GM12872 (cell line): ENCODE data around the gene CTNNBIP1.

Experiments used
- TF ChIP-seq, protein P1 (sequence below): IDR thresholded peaks from 3 replicates; pipeline ENCODE4 v1.5.1; 2011; ENCODE audit warnings: low read depth, mild to moderate bottlenecking, low read length, moderate library complexity; ENCODE audit not compliant: insufficient read depth

The CTNNBIP1 gene

GRCh38 chr1:9874412-9874811 is 35.7 kb downstream of the CTNNBIP1 start:
- TF ChIP-seq, protein P1, sequence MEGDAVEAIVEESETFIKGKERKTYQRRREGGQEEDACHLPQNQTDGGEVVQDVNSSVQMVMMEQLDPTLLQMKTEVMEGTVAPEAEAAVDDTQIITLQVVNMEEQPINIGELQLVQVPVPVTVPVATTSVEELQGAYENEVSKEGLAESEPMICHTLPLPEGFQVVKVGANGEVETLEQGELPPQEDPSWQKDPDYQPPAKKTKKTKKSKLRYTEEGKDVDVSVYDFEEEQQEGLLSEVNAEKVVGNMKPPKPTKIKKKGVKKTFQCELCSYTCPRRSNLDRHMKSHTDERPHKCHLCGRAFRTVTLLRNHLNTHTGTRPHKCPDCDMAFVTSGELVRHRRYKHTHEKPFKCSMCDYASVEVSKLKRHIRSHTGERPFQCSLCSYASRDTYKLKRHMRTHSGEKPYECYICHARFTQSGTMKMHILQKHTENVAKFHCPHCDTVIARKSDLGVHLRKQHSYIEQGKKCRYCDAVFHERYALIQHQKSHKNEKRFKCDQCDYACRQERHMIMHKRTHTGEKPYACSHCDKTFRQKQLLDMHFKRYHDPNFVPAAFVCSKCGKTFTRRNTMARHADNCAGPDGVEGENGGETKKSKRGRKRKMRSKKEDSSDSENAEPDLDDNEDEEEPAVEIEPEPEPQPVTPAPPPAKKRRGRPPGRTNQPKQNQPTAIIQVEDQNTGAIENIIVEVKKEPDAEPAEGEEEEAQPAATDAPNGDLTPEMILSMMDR = no peak

DNA sequence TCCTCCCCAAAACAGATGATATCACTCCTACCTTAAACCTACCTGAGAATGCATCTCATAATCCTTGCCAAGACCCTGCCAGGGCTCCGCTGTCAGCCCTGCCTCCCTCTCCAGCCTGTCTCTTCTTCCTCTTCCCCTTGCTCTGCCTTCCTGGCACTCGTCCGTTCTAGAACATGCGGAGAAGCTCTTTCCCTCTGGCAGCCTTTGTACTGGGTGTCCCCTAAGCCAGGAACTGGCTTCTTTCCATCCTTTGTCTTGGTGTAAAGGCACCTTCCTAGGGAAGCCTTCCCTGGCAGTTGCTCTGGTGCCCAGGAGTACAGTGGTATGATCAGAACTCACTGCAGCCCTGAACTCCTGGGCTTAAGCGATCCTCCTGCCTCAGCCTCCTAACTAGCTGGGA is 36.1 kb downstream of the CTNNBIP1 start:
- TF ChIP-seq, protein P1 = no peak

GRCh38 chr1:9873385-9873784 is 36.7 kb downstream of the CTNNBIP1 start:
- TF ChIP-seq, protein P1 = no peak

DNA sequence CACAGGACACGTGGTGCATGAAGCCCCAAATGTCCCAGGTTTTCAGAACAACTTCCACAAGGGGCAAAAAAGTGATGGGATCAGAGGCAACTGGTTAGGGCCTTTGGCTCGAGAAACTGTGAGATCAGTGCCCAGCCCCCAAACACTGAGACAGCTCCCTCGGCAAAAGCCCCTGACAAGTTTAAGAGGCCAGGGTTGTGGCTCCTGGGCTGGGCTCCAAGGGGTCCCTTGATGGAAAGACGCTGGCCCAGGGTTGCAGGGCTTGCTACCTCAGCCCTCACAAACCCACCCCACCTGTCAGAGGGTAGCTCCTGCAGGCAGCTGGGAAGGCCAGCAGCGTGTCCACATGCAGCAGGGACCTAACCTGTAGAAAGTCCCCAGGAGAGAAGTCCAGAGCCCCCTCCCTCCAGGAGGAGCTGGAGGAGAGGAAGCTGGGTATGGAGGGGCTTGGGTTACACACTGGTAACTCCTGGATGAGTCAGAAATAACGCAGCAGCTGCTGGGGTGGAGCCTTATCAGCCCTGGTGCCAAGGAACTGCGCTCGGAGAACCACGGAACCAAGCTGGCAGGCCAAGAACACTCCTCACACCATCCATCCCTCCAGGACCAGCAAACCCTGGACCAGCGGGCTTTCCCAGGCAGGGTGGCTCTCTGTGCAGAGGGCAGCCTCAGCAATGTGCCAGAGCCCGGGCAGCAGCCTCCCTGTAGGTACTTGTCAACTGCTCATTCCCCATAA is 37.5 kb downstream of the CTNNBIP1 start:
- TF ChIP-seq, protein P1 = no peak

- TF ChIP-seq, protein P1 = no peak
These were observed 38.2 kb downstream of the CTNNBIP1 start for GRCh38 chr1:9871707-9872425.

DNA sequence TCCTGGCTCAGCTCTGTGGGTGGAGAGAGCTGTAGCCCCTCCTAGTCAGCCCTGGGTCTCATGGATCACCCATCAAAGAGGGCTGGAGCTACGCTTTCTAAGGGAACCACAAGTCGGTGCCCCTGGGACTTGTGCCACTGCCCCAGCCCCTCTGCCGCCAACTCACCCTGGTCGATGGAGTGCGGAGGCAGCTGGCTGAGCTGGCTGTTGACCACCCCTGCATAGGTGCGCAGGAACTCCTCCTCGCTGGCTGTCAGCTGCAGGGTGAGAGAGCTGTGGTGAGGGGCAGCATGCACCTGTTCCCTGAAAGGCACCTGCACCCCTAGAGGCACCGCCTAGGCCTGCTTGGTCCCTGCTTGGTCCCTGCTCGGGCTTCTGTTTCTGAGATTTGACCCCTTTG is 39.0 kb downstream of the CTNNBIP1 start:
- TF ChIP-seq, protein P1 = no peak

- TF ChIP-seq, protein P1 = no peak
These were observed 39.5 kb downstream of the CTNNBIP1 start for GRCh38 chr1:9870572-9870971.
